ENCODE measurements around the gene EEF1A1. TPM values are rescaled to one million over a fixed set of nuclear protein-coding genes. Genes with fewer than 3 reads are reported as not detected.
A peak's percentile ranks its signal among the peaks of the same experiment; 100 is the strongest.

EEF1A1 gene
- total and polyA plus RNA-seq, 12 donors: 7,361 to 13,514 (median 9,351) TPM

DNA sequence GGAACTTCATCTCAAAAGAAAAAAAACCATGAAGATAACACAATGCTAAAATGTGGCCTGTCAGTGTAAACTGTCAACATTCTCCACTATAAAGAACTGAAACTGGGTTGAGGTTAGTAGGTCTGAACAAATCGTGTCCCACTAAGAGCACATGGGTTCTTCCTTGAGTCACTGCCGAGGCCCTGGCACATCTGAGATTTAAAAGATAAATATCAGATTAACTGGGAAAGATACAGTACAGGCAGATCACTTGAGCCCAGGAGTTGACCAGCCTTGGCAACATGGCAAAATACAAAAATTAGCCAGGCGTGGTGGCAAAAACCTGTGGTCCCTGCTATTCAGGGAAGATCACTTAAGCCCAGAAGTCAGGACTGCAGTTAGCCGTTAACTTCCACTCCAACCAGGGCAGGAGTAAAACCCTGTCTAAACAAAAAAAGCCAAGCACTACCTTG, 5.6 kb downstream of the EEF1A1 start:
- DNase-seq: peak in 4 of 7 donors; percentile 24 to 57 (median 30)
- H3K4me1 ChIP-seq (replicated peaks in 1 of 2): peaks cover 25 to 46% of the 10 kb centered on the region in 2 donors
- H3K36me3 ChIP-seq (replicated peaks in 1 of 2): peaks cover 0 to 52% of the 10 kb centered on the region in 2 donors
- intact Hi-C loops (cut with DNase I): loop anchor here in 1 of 2 donors (5.0 kb wide), 1 partner anchor 97 kb away; no protein-coding TSS in a partner anchor
- WGBS, 4 donors: 25 to 35% (median 28%) methylated on average over 4 of the region's 4 CpGs
- peak overlapping the region; percentile 25 to 79 (median 42) for H3K27ac ChIP-seq
- H3K4me3 ChIP-seq: no peak overlapping the region
- no peak for TF ChIP-seq POLR2A (IDR thresholded peaks at IDR 0.05)
- TF ChIP-seq, protein P1, sequence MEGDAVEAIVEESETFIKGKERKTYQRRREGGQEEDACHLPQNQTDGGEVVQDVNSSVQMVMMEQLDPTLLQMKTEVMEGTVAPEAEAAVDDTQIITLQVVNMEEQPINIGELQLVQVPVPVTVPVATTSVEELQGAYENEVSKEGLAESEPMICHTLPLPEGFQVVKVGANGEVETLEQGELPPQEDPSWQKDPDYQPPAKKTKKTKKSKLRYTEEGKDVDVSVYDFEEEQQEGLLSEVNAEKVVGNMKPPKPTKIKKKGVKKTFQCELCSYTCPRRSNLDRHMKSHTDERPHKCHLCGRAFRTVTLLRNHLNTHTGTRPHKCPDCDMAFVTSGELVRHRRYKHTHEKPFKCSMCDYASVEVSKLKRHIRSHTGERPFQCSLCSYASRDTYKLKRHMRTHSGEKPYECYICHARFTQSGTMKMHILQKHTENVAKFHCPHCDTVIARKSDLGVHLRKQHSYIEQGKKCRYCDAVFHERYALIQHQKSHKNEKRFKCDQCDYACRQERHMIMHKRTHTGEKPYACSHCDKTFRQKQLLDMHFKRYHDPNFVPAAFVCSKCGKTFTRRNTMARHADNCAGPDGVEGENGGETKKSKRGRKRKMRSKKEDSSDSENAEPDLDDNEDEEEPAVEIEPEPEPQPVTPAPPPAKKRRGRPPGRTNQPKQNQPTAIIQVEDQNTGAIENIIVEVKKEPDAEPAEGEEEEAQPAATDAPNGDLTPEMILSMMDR (IDR thresholded peaks at IDR 0.05): no peak
- H3K9me3 ChIP-seq (replicated peaks in 1 of 3): no peaks in the 10 kb centered on the region
- no peaks in the 10 kb centered on the region for H3K27me3 ChIP-seq

DNA sequence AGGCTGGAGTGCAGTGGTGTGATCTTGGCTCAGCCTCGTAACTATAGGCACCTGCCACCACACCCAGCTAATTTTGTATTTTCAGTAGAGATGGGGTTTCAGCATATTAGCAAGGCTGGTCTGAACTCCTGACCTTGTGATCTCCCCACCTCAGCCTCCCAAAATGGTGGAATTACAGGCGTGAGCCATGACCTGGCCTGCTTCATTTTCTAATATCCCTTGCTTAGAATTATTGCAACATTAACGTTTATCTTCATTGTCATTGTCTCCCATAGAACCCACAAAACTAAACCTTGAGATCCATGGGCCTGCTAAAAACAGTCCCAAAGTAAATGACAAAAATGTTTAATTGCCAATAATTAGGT, 6.1 kb downstream of the EEF1A1 start:
- peak overlapping the region; percentile 25 to 79 (median 42) for H3K27ac ChIP-seq
- WGBS, 4 donors: 35 to 43% (median 42%) methylated on average over 3 of the region's 3 CpGs

DNA sequence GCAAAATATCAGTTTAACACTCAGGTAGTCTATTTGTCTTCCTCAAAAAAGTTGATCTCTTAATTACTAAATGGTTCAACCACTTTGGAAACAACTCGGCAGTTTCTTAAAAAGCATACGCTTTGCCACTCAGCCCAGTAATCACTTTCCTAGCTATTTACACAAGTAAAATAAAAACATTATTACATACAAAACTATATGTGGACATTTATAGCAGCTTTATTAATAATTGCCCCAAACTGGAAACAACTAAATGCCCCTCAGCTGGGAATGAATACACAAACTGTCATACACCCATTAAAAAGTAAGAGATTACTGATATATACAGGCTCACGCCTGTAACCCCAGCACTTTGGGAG, 7.4 kb downstream of the EEF1A1 start:
- 58 to 78% (median 71%) methylated on average over 3 of the region's 3 CpGs for WGBS, 4 donors
- H3K36me3 ChIP-seq (replicated peaks in 1 of 2): peaks cover 0 to 35% of the 10 kb centered on the region in 2 donors
- intact Hi-C loops (cut with DNase I): no loop called here

More for the DNA sequence above, 6.1 kb downstream of the EEF1A1 start:
- Histone ChIP-seq H3K9me3 (replicated peaks in 1 of 3) (no peaks in the 10 kb centered on the region), H3K4me3 (no peak overlapping the region), H3K4me1 (replicated peaks in 1 of 2) (peaks cover 25 to 44% of the 10 kb centered on the region in 2 donors), H3K36me3 (replicated peaks in 1 of 2) (peaks cover 0 to 47% of the 10 kb centered on the region in 2 donors), H3K27me3 (no peaks in the 10 kb centered on the region)
- peak in 1 of 7 donors; percentile 52 for DNase-seq
- TF ChIP-seq POLR2A (IDR thresholded peaks at IDR 0.05): no peak
- TF ChIP-seq, protein P1 (IDR thresholded peaks at IDR 0.05): no peak
- intact Hi-C loops (cut with DNase I): loop anchor here in 1 of 2 donors (5.0 kb wide), 1 partner anchor 98 kb away; no protein-coding TSS in a partner anchor

DNA sequence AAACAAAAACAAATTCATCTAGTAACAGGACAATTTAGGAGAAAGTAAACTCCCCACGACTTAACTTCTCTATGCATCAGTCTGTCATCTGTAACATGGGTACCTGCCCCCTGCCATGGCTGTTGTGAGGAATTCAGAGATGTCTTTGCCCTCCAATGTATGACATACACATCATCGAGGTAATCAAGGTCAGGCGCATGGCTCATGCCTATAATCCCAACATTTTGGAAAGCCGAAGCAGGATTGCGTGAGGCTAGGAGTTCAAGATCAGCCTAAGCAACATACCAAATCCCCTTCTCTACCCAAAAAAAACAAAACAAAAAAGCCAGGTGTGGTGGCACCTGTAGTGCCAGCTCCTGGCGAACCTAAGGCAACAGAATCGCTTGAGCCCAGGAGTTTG, 9.0 kb downstream of the EEF1A1 start:
- no peaks in the 10 kb centered on the region for H3K9me3 ChIP-seq (replicated peaks in 1 of 3)
- H3K27me3 ChIP-seq: no peaks in the 10 kb centered on the region
- WGBS, 4 donors: 85 to 91% (median 88%) methylated on average over 7 of the region's 7 CpGs
- no peak overlapping the region for H3K27ac ChIP-seq
- TF ChIP-seq, protein P1 (IDR thresholded peaks at IDR 0.05): no peak
- TF ChIP-seq POLR2A (IDR thresholded peaks at IDR 0.05): no peak
- peaks cover 11 to 19% of the 10 kb centered on the region in 2 donors for H3K4me1 ChIP-seq (replicated peaks in 1 of 2)
- peak in 1 of 7 donors; percentile 56 for DNase-seq
- H3K4me3 ChIP-seq: no peak overlapping the region
- intact Hi-C loops (cut with DNase I): no loop called here
- peaks cover 0 to 21% of the 10 kb centered on the region in 2 donors for H3K36me3 ChIP-seq (replicated peaks in 1 of 2)

More for the DNA sequence above, 7.4 kb downstream of the EEF1A1 start:
- H3K27ac ChIP-seq: no peak overlapping the region
- no peaks in the 10 kb centered on the region for H3K9me3 ChIP-seq (replicated peaks in 1 of 3)
- TF ChIP-seq, protein P1 (IDR thresholded peaks at IDR 0.05): no peak
- TF ChIP-seq POLR2A (IDR thresholded peaks at IDR 0.05): no peak
- peak in 1 of 7 donors; percentile 18 for DNase-seq
- no peak overlapping the region for H3K4me3 ChIP-seq
- no peaks in the 10 kb centered on the region for H3K27me3 ChIP-seq
- H3K4me1 ChIP-seq (replicated peaks in 1 of 2): peaks cover 17 to 33% of the 10 kb centered on the region in 2 donors

Measured in adrenal gland (tissue), 12 donors.